DMS53 (cell line): ENCODE results near the gene RAF1.
A peak's percentile ranks its signal among the peaks of the same experiment; 100 is the strongest.
"Not testable (repeated sequence)": the region's sequence is repeated elsewhere in the genome, so short reads cannot be mapped to it uniquely, and the experiment has no call there.

Experiments
- DNase-seq: peaks from one replicate; lab custom pipeline; 2025; lab: John Stamatoyannopoulos, UW

The RAF1 gene

GRCh38 chr3:12675115-12675810, 11.3 kb upstream of the RAF1 start:
- no peak for DNase-seq

GRCh38 chr3:12673956-12674736, 10.2 kb upstream of the RAF1 start:
- not testable (repeated sequence) for DNase-seq

DNA sequence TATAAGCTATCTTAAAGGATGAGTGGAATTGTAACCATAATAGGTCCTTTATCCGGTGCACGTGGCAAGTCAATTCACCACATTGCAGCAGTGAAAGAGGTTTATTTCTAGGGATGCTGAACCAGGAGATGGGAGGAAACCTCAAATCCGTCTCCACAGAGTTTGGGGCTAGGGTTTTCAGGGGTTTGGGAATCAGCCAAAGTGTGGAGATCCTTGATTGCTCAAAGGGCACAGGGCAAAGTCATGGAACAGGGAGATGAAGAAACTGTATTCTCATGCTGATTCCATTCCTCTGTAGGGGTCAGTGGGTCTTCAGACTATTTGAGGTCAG, 7.2 kb upstream of the RAF1 start:
- DNase-seq: no peak

DNA sequence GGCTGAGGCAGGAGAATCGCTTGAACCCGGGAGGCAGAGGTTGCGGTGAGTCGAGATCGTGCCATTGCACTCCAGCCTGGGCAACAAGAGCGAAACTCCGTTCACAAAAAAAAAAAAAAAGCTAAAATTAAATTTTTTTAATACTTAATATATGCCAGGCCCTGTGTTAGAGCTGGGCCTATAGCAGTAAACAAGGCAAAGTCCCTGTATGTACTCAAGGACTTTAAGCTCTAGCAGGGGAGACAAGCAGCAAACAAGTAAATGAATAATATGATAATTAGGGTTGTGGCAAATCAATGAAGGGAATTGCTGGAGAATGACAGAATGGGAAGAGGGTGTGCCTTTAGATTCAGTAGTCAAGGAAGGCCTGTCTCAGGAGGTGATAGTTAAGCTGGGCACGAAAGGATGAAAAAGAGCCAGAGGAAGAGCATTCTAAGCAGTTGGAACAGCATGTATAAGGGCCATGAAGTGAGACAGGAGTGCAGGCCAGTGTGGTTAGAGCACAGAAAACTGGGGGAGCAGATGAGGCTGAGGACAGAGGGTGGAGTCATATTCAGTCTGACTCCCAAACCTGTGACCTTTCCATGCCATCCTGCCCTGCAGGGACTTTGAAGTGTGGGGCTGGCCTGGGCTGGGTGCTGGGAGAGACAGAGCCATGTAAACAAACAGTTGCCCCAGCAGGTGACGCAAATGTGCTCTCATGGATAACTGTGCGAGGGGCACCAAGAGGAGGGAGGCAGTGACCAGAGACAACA, 6.6 kb upstream of the RAF1 start:
- DNase-seq: peak; percentile 1

DNA sequence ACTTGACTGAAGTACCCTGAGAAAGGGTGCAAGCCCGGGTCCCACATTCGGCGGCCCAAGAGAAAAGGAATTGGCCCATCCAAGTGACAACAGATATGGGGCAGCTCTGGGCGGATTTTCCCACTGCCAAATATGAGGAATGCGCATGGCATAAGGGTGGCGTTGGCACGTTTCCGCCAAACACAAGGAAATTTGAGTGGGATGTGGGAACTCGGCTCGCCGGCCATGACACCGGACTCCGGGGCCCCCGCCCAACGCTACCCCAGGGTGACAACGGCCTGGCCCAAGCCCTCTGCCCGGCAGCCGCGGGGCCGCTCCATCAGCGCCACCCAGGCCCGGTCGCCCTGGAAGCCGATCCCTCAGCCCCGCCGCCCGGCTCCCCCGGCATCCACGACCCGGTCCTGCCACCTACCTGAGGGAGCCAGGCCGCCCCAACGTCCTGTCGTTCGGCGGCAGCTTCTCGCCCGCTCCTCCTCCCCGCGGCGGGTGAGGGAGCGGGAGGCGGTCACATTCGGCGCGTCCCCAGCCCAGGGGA, 449 bp downstream of the RAF1 start:
- DNase-seq: peak; percentile 57

DNA sequence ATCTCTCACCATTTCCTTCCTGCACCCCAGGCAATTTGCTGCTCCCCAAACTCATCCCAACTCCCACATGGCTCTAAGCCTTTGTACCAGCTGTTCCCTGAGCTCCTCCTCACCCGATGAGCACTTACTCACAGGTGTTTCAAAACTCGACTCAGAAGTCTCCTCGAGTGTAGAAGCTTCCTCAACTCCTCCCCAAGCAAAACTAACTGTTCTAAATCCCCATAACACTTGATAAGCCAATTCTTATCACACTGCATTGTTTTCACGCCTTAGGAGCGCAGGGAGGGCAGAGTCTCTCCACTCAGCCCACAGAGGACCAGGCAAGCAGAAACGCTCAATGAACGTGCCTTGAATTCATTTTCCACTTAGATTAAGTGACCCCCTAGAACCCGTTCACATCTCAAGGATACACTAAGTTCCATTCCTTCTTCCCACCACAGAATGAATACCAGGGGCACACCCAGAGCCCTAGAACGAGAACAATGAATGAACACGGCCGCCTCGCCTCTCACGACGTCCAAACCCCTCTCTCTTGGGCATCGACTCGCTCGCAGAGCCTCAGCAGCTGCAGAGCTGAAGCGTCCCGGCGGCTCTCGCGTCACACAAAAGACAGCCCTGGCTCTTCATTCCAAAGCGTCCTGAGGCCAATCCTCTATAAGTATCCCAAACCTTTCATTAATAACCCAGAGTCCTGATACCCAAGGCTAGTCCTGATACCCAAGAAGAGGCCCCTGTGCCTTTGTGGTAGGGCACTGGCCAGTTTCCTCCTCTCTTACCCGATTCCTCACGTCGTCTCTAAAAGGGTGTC, 1.1 kb downstream of the RAF1 start:
- DNase-seq: peak; percentile 48

- no peak for DNase-seq
Observed at GRCh38 chr3:12661926-12662592, 1.9 kb downstream of the RAF1 start.

DNA sequence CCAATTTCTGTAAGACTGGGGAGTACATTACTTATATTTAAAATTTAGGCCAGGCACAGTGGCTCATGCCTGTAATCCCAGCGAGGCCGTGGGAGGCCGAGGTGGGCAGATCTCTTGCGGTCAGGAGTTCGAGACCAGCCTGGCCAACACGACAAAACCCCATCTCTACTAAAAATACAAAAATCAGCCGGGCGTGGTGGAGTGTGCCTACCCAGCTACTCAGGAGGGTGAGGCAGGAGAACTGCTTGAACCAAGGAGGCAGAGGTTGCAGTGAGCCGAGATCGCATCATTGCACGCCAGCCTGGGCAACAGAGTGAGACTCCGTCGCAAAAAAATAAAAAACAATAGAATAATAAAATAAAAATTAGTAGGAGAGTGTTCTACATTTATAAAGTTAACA, 2.5 kb downstream of the RAF1 start:
- not testable (repeated sequence) for DNase-seq

DNA sequence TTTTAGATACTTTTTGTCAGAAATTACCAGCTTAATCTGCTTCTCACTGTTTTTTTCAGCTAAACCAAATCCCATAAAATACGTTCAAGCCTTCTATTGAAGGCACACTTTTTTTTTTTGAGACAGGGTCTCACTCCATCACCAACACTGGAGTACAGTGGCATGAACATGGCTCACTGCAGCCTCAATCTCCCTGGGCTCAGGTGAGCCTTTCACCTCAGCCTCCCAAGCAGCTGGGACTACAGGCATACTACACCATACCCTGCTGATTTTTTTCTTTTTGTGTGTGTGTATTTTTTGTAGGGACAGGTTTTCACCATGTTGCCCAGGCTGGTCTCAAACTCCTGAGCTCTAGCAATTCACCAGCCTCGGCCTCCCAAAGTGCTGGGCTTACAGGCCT, 3.7 kb downstream of the RAF1 start:
- no peak for DNase-seq

- DNase-seq: no peak
Observed at GRCh38 chr3:12659316-12660015, 4.5 kb downstream of the RAF1 start.

DNA sequence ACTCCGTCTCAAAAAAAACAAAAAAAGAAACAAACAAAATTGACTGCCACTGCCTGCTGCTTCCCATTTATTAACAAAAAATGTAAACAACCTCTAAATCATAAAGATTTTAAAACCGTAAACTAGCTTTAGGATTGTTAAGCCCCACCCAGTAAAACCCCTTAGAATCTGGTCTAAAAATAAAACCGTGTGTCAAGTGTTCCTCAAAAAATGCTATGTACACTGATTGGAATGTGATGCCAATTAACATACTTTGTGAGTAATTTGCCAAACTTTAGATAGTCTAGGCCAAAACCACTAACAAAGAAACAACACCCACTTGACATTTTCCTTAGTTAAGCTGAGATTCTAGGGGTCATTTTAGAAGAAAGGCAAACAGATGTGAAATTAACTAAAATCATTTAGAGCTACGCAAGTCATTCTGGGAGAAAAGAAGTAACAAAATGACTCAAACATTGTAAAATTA, 5.3 kb downstream of the RAF1 start:
- DNase-seq: no peak

- no peak for DNase-seq
Observed at GRCh38 chr3:12656850-12657249, 7.1 kb downstream of the RAF1 start.

GRCh38 chr3:12656193-12656592, 7.7 kb downstream of the RAF1 start:
- DNase-seq: no peak

DNA sequence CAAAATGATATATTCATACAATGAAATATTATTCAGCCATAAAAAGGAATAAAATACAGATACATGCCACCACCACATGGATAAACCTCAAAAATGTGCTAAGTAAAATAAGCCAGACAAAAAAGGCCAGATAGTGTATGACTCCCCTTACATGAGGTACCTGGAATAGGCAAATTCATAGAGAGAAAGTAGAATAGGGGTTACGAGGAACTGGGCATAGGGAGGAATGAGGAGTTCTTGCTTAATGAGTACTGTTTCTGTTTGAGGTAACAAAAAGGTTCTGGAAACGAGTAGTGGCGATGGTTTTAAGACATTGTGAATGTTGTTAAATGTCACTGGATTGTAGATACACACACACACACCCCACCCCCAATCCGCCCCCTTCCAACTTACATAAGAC, 8.2 kb downstream of the RAF1 start:
- no peak for DNase-seq

DNA sequence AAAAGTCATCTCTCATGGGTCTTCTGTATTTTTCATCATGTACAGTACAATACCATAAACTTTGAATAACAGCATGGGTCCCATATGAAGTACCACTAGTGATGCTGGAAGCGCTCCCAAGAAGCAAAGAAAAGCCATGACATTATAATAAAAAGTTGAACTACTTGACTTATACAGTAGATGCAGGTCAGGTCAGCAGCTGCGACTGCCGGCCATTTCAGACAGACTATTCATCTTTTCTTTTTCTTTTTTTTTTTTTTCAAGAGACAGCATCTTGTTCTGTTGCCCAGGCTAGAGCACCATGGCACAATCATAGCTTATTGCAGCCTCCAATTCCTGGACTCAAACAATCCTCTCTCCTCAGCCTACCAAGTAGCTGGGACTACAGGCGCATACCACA, 10.2 kb downstream of the RAF1 start:
- DNase-seq: no peak

- no peak for DNase-seq
Observed at GRCh38 chr3:12648384-12648959, 15.4 kb downstream of the RAF1 start.

GRCh38 chr3:12644331-12644937, 19.5 kb downstream of the RAF1 start:
- no peak for DNase-seq

DNA sequence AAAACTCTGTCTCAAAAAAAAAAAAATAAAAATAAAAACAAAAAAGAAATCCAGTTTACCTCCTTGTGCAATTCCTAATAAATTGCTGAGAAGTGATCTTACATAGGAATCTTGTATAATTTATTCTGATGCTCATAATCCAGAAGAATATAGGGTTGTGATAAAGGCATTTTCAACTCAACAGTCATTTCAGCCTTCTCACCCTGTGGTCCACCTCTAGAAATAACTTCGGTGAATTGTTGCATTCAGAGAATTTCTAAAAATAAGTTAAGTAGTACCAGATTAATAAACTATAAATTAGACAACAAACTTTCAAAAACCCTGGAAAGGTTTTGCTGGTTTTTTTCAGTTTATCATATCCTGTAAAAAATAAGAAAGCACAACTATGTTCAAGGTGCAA, 20.2 kb downstream of the RAF1 start:
- DNase-seq: no peak

- no peak for DNase-seq
Observed at GRCh38 chr3:12643010-12643380, 20.9 kb downstream of the RAF1 start.

DNA sequence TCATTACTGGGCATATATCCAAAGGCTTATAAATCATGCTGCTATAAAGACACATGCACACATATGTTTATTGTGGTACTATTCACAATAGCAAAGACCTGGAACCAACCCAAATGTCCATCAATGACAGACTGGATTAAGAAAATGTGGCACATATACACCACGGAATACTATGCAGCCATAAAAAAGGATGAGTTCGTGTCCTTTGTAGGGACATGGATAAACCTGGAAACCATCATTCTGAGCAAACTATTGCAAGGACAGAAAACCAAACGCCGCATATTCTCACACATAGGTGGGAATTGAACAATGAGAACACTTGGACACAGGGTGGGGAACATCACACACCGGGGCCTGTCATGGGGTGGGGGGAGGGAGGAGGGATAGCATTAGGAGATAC, 23.1 kb downstream of the RAF1 start:
- not testable (repeated sequence) for DNase-seq
